WERI-Rb-1 (cell line): ENCODE data around the gene ITPRIP.

ENCODE experiments used
- DNase-seq: peaks from one replicate; pipeline ENCODE4 v3.0.0-alpha.2; 2020
- H3K27ac ChIP-seq: fragments of 250-450 bp; sonication (Bioruptor Pico); 2 replicates; pipeline ENCODE4 v1.5.1; 2020; ENCODE audit warnings: mild to moderate bottlenecking, moderate library complexity
- H3K27me3 ChIP-seq: fragments of 250-450 bp; sonication (Bioruptor Pico); 2 replicates; pipeline ENCODE4 v1.5.1; 2021; ENCODE audit warnings: mild to moderate bottlenecking, low read depth, moderate library complexity; ENCODE audit not compliant: insufficient read depth, severe bottlenecking
- H3K36me3 ChIP-seq: fragments of 250-450 bp; sonication (Bioruptor Pico); 2 replicates; pipeline ENCODE4 v1.5.1; 2020; ENCODE audit warnings: mild to moderate bottlenecking, moderate library complexity
- H3K4me3 ChIP-seq: 2 replicates; pipeline ENCODE4 v1.5.1; 2011; ENCODE audit warnings: low read depth, mild to moderate bottlenecking, control low read depth, low read length
- H3K9me3 ChIP-seq: fragments of 250-450 bp; sonication (Bioruptor Pico); 2 replicates; pipeline ENCODE4 v1.5.1; 2021; ENCODE audit warnings: mild to moderate bottlenecking, moderate library complexity; ENCODE audit not compliant: severe bottlenecking
- CTCF ChIP-seq: IDR thresholded peaks from 2 replicates; pipeline ENCODE4 v1.5.1; 2011; ENCODE audit warnings: low read depth, mild to moderate bottlenecking, control low read depth, inconsistent platforms, low read length

The ITPRIP gene

DNA sequence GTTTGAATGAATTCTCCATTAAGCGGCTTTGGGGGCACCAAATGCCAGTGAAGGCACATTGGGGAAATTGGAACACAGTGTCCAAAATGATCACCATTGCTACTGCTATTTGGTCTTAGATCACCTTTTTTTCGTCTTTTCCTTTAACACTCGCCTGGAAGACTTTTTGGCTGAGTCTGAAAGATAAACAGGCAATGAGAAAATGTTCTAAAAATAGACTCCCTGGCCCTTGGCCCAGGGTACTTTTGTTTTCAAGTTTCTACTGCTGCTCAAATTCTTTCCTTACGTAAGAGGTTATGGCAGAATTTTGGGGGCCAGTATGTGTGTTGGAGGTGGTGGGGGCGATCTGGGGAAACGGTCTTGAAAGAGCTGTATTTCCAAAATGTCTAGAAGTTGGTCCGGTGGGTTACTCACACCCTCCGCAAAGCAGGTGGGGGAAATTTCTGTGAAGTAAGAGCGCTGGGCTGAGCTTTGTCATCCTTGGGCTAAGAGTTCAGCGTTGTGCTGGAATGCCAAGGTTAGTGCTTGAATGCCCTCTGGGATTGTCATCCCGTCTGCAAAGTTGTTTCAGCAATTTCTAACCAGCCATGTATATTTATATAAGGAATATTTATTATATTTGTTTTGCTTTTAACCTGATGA lies 1.3 kb upstream of the ITPRIP start:
- Histone ChIP-seq H3K4me3 (no peak overlapping the region), H3K27ac (no peak overlapping the region), H3K36me3 (no peaks in the 10 kb centered on the region), H3K9me3 (no peaks in the 10 kb centered on the region), H3K27me3 (no peaks in the 10 kb centered on the region)
- no peak for DNase-seq
- no peak for TF ChIP-seq CTCF

DNA sequence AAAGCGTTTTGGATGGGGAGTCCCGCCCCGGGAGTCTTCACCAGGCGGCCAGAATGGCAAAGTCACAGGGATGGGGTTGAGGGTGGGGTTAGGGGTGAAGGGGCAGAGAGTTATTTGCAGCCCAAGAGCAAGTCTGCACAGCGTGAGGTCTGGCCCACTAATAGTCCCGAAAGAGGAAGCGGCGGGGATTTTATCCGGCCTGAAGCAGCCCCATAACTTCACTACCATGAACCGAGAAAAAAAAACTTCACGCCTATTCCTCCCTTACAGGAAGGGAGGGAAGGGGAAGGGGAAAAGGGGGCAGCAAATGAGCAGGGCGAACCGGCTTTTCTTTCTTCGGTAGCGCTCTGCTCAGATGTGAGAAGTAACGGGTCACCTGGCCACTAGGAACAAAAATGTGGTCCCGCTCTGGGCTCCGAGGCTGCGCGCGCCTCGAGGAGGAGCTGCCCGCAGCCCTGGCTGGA lies 712 bp downstream of the ITPRIP start:
- H3K4me3 ChIP-seq, result peak overlapping the region; percentile 92
- peak overlapping the region; percentile 82 for H3K27ac ChIP-seq
- no peaks in the 10 kb centered on the region for H3K36me3 ChIP-seq
- no peak for DNase-seq
- no peaks in the 10 kb centered on the region for H3K27me3 ChIP-seq
- no peaks in the 10 kb centered on the region for H3K9me3 ChIP-seq
- no peak for TF ChIP-seq CTCF

DNA sequence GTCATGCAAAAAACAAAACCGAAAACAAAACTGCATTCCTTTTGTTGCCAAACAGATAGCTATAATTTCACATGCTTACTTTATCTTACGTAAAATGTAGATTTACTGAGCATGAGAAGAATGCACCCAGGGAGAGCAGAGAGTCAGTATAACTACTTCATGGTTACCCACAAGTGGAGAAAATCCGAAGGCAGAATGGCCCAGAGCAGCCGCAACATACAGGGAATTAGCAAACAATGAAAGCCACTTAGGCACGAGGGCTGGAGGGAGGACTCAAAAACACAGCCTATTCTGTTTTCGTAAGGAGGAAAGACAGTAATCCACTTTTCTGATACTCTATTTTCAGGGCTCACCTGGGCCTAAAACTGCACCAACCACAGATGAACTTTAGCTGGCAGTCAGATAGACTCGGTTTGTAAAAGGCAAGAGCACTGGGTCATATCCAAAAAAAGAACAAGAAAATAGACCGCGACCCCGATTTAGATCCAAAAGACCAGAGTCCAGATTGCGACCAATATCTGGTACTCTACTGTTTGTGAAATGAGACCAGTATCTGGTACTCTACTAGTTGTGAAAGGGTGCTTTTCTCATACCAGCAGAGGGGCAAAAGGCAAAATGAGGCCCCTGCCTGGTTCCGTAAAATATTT lies 1.3 kb downstream of the ITPRIP start:
- H3K4me3 ChIP-seq, result peak overlapping the region; percentile 92
- no peaks in the 10 kb centered on the region for H3K36me3 ChIP-seq
- peak overlapping the region; percentile 82 for H3K27ac ChIP-seq
- no peak for DNase-seq
- no peaks in the 10 kb centered on the region for H3K27me3 ChIP-seq
- no peaks in the 10 kb centered on the region for H3K9me3 ChIP-seq
- no peak for TF ChIP-seq CTCF

DNA sequence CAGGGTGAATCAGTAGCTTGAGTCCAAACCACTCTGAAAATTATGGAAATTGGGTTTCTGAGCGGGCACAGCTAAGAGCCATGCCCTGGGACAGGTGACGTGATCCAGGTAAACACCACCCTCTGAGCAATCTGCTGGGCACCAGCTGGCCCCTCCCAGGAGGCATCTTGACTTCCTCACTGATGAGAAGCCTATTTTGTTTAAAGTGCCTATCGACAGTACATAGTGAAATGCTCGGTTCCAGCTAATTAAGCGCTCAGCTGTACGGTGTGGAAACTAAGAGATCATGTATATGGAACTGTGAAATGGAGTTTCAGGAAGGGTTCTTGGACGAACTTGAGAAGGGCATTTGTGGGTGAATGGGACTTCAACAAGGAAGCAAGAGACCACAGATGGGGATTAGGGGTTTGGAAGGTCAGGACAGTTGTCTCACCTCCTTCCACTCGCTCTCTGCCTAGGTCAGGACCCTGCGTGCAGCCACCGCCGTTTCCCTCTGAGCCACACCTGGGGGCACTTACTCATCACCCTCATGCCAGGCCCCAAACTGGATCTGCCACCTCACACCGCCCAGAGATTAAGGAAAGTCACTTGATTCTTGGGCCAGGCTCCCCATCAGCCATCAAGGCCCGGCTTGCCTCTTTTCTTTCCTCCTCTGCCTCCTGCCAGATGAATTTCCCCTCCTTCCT lies 3.2 kb downstream of the ITPRIP start:
- TF ChIP-seq CTCF, result no peak
- Histone ChIP-seq H3K36me3 (no peaks in the 10 kb centered on the region), H3K27me3 (no peaks in the 10 kb centered on the region), H3K27ac (peak overlapping the region; percentile 9; the same call in 1 of the 2 replicates), H3K9me3 (no peaks in the 10 kb centered on the region), H3K4me3 (no peak overlapping the region)
- no peak for DNase-seq

DNA sequence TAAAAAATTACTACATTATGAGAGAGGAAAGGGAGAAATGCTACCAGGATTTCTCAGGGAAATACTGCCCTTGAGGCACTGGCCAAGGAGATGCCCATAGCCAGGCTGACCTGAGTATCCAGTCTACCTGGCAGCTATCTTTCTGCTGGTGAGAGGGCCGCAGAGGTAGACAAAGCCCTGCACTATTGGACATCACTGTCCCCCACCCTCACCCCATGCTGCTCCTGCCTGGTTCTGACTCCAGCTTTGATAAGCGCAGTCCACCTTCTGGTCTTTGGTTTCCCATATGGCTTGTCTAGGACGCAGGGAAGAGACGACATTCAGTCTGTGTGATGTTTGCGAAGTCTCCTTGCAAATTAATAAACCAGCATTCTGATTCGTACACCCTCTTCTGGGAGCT lies 3.7 kb downstream of the ITPRIP start:
- no peaks in the 10 kb centered on the region for H3K9me3 ChIP-seq
- TF ChIP-seq CTCF, result no peak
- H3K27ac ChIP-seq, result peak overlapping the region; percentile 9; the same call in 1 of the 2 replicates
- no peak overlapping the region for H3K4me3 ChIP-seq
- H3K27me3 ChIP-seq, result no peaks in the 10 kb centered on the region
- no peaks in the 10 kb centered on the region for H3K36me3 ChIP-seq
- no peak for DNase-seq
